Activated B cell treated with CpG ODN at 0.5 μM for 24 hours (primary cell): ENCODE results near the gene UST. TPM values are rescaled to one million over a fixed set of nuclear protein-coding genes. Genes with fewer than 3 reads are reported as not detected.

ENCODE experiments used
- ATAC-seq: fragments of 200-7000 bp; cut with Tn5 transposase; one replicate; pipeline ENCODE4 v1.10.0; 2021; ENCODE audit warnings: low read depth, mild to moderate bottlenecking, moderate library complexity
- CTCF ChIA-PET: fragments of 350-600 bp; sonication (Branson Sonifier 250); formaldehyde crosslinking; loops from one replicate; lab custom pipeline; 2021; ENCODE audit warnings: antibody characterized with exemption; lab: Charles Lee
- POLR2A ChIA-PET: fragments of 350-600 bp; sonication (Branson Sonifier 250); formaldehyde crosslinking; loops from one replicate; lab custom pipeline; 2021; ENCODE audit warnings: antibody characterized with exemption; lab: Charles Lee
- DNase-seq: peaks from one replicate; pipeline ENCODE4 v3.0.0; 2022
- H3K27ac Mint-ChIP-seq: one replicate; pipeline ENCODE4 v1.8.0; 2020; ENCODE audit warnings: mixed read lengths
- H3K27me3 Mint-ChIP-seq: one replicate; pipeline ENCODE4 v1.8.0; 2021; ENCODE audit warnings: mixed read lengths
- H3K36me3 Mint-ChIP-seq: one replicate; pipeline ENCODE4 v1.8.0; 2021; ENCODE audit warnings: low read depth, mixed read lengths
- H3K4me1 Mint-ChIP-seq: one replicate; pipeline ENCODE4 v1.8.0; 2021; ENCODE audit warnings: mixed read lengths
- H3K4me3 Mint-ChIP-seq: one replicate; pipeline ENCODE4 v1.8.0; 2020; ENCODE audit warnings: mild to moderate bottlenecking, mixed read lengths
- H3K9me3 Mint-ChIP-seq: one replicate; pipeline ENCODE4 v1.8.0; 2020; ENCODE audit warnings: mixed read lengths
- intact Hi-C: fragments of 100-400 bp; cut with micrococcal nuclease; formaldehyde crosslinking; loops from one replicate; pipeline ENCODE4 v1.15.1; 2024
- total RNA-seq: library from RNA; stranded (reverse); gene quantifications from 2 replicates; pipeline ENCODE4 v1.2.3, GENCODE V29; 2022
- TF ChIP-seq, protein P1 (sequence below): fragments of 200-600 bp; IDR thresholded peaks from one replicate; pipeline ENCODE4 v1.8.0; 2022; ENCODE audit warnings: antibody characterized with exemption, mild to moderate bottlenecking

The UST gene
- total RNA-seq, 1 donor from 2014 or later, result 18.1 TPM

DNA sequence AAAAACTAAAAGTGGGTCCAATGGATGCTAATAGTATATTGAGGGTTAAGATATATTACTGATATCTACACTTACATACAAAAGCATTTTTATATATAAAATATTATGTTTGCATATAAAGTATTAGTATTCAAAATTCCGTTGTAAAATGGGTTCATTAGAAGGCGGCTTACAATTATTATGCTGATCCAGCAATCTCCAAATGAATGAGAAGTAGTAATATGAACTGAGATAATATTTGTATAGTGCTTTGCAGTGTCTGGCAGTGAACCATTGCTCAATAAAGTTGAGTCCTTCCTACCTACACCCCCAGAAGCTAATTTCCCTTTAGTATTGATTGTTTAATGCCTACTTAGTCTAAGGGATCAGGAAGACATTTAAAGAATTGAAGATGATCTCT, 146.2 kb downstream of the UST start:
- Mint-ChIP-seq H3K36me3 (peaks cover 25% of the 10 kb centered on the region), H3K4me1 (peaks cover 7% of the 10 kb centered on the region), H3K9me3 (no peaks in the 10 kb centered on the region), H3K4me3 (no peak overlapping the region), H3K27me3 (no peaks in the 10 kb centered on the region), H3K27ac (no peak overlapping the region)
- no peak for ATAC-seq
- ChIA-PET POLR2A (interaction anchor here (1.7 kb wide), 1 partner anchor 13 kb away, joined by 7 read pairs; no protein-coding TSS in a partner anchor), CTCF (interaction anchor here (1.5 kb wide), 1 partner anchor 315 kb away, joined by 4 read pairs; no protein-coding TSS in a partner anchor)
- TF ChIP-seq, protein P1, sequence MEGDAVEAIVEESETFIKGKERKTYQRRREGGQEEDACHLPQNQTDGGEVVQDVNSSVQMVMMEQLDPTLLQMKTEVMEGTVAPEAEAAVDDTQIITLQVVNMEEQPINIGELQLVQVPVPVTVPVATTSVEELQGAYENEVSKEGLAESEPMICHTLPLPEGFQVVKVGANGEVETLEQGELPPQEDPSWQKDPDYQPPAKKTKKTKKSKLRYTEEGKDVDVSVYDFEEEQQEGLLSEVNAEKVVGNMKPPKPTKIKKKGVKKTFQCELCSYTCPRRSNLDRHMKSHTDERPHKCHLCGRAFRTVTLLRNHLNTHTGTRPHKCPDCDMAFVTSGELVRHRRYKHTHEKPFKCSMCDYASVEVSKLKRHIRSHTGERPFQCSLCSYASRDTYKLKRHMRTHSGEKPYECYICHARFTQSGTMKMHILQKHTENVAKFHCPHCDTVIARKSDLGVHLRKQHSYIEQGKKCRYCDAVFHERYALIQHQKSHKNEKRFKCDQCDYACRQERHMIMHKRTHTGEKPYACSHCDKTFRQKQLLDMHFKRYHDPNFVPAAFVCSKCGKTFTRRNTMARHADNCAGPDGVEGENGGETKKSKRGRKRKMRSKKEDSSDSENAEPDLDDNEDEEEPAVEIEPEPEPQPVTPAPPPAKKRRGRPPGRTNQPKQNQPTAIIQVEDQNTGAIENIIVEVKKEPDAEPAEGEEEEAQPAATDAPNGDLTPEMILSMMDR, result no peak
- intact Hi-C loops, result no loop called here
- no peak for DNase-seq

DNA sequence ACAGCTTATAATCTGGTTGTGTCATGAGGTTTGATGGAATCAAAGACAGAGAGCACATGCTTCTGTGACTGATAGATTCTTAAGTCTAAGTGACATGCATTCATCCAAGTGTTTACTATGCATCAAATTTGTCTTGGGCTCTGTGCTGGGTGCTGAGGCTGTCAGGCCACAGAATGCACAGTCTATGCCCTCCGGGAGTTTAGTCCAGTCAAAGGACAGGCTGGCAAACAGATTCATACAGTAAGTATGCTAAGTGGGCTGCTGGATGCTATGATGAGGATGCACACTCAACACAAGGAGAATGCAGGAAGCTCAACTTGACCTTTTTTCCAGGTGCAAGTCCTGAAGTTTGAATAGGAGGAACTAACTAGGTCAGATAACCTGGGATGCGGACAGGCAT, 146.7 kb downstream of the UST start:
- DNase-seq (no peak), ATAC-seq (no peak)
- Mint-ChIP-seq H3K27ac (no peak overlapping the region), H3K27me3 (no peaks in the 10 kb centered on the region), H3K36me3 (peaks cover 21% of the 10 kb centered on the region), H3K4me1 (peaks cover 7% of the 10 kb centered on the region), H3K4me3 (no peak overlapping the region), H3K9me3 (no peaks in the 10 kb centered on the region)
- intact Hi-C loops, result no loop called here
- POLR2A ChIA-PET, result interaction anchor here (1.7 kb wide), 1 partner anchor 13 kb away, joined by 7 read pairs; no protein-coding TSS in a partner anchor
- TF ChIP-seq, protein P1, result no peak
- CTCF ChIA-PET, result interaction anchor here (1.5 kb wide), 1 partner anchor 315 kb away, joined by 4 read pairs; no protein-coding TSS in a partner anchor

DNA sequence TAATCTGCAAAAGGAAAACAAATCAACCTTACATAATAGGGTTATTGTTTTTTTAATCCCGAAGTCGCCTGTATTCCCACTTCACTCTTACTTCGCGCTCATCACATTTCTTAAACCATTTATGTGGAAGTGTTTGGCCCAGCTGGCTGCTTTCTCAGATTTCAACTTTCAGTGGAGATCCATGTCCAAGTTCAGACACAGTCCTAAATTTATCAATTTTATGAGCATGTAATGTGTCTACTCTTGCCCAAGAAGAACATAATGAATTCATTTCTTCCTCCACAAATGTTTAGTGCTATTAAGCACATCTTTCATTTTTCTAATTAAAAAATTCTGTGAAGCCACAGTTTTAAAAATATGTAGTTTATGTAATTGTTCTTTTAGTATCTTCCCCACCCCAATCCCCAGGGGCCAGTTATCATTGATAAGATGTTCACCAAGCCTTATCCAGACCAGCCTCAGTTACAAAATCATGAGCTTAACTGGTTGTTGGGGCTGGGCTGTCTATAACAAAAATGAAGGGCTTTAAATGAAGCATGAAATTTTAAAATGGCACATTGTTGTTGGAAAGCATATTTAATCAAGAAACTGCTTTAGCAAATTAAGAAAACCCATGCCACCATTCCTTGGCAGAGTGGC, 151.7 kb downstream of the UST start:
- Mint-ChIP-seq H3K4me3 (no peak overlapping the region), H3K36me3 (peaks cover 18% of the 10 kb centered on the region), H3K27ac (no peak overlapping the region), H3K27me3 (no peaks in the 10 kb centered on the region), H3K4me1 (no peaks in the 10 kb centered on the region), H3K9me3 (peaks cover 3% of the 10 kb centered on the region)
- ChIA-PET CTCF (no interaction called here), POLR2A (interaction anchor here (0.8 kb wide), 1 partner anchor 151 kb away, joined by 3 read pairs; no protein-coding TSS in a partner anchor)
- ATAC-seq (no peak), DNase-seq (no peak)
- intact Hi-C loops, result no loop called here
- TF ChIP-seq, protein P1, result no peak

DNA sequence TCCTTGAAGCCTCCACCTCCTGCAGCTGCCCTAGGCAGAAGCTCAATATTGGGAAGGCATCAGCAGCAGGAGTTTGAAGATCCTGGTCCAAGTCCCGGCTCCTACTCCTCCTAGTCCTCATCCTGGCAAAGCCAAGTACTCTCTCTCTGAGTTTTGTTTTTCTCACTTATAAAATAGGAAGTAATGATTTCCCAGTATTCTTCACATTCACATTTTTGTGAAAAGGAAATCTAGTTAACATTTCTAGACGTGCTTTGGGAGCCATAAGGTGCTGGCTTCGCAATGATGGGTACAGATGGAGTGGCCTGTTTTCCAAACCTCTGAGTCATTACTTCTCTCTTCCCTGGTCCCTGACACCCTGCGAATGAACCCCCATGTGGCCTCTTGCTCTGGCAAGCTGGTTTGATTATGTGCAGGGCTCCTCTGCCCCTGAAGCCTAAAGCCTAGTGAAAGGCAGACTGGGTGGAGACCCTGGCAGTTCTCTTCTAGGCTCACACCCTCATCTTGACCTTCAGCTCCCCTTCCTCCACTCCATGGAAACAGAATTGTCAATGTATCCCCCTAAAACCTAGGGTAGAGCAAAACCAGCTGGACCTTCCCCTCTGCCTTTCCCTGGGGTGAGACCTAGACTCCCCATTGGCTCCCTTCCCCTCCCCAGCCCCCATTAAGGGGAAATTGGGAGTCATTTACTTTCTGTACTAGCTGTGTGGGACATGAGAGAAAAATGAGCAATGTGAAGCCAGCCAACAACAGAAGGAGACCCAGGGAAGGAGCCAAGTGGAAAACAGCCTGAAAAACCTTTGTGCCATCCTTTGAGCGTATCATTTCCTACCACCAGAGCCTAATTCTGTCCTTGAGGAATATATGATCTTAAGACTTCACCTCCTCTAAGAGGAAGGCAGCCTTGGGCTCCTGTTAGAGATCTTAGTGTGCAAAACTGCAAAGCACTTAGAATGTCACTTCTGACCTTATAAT, 158.4 kb downstream of the UST start:
- CTCF ChIA-PET, result no interaction called here
- Mint-ChIP-seq H3K27me3 (no peaks in the 10 kb centered on the region), H3K9me3 (peaks cover 3% of the 10 kb centered on the region), H3K36me3 (peaks cover 11% of the 10 kb centered on the region), H3K4me1 (peaks cover 10% of the 10 kb centered on the region), H3K27ac (no peak overlapping the region), H3K4me3 (no peak overlapping the region)
- TF ChIP-seq, protein P1, result no peak
- DNase-seq (no peak), ATAC-seq (no peak)
- POLR2A ChIA-PET, result no interaction called here
- intact Hi-C loops, result no loop called here

DNA sequence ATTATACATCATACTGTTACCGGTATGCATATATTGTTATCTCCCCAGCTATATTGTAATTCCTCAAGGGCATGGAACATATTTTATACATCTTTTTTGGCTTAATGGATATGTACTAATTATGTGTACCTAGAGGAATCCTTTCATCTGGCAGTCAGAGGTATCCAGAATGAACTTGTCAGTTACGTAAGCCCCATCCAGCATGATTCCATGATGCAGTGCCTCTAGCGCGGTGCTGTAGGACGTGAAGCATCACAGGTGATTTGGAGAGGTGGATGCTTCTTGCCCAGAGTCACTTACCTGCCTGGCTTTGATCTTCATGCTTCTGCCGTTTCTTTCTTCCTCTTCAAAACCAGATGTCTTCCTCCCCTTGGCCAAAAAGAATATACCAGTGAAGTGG, 159.1 kb downstream of the UST start:
- TF ChIP-seq, protein P1, result no peak
- H3K36me3 Mint-ChIP-seq, result peaks cover 3% of the 10 kb centered on the region
- H3K27me3 Mint-ChIP-seq, result no peaks in the 10 kb centered on the region
- H3K4me3 Mint-ChIP-seq, result no peak overlapping the region
- H3K9me3 Mint-ChIP-seq, result no peaks in the 10 kb centered on the region
- intact Hi-C loops, result no loop called here
- no peak overlapping the region for H3K27ac Mint-ChIP-seq
- ATAC-seq (no peak), DNase-seq (no peak)
- CTCF ChIA-PET, result no interaction called here
- POLR2A ChIA-PET, result no interaction called here
- H3K4me1 Mint-ChIP-seq, result peaks cover 10% of the 10 kb centered on the region
